HFFc6 (cell line): Measurements from ENCODE around the gene KCNJ16. TPM values are rescaled to one million over a fixed set of nuclear protein-coding genes. Genes with fewer than 3 reads are reported as not detected.

Source experiments
- DNase-seq: peaks from one replicate; pipeline ENCODE4 v3.0.0-alpha.2; 2018
- H3K27ac Mint-ChIP-seq: 2 replicates; pipeline ENCODE4 v1.8.0; 2020; ENCODE audit warnings: mild to moderate bottlenecking, mixed read lengths
- H3K27me3 Mint-ChIP-seq: 2 replicates; pipeline ENCODE4 v1.8.0; 2021; ENCODE audit warnings: mild to moderate bottlenecking, moderate library complexity, mixed read lengths; ENCODE audit not compliant: insufficient read depth
- H3K36me3 Mint-ChIP-seq: 2 replicates; pipeline ENCODE4 v1.8.0; 2021; ENCODE audit warnings: low read depth, mixed read lengths
- H3K4me1 Mint-ChIP-seq: 2 replicates; pipeline ENCODE4 v1.8.0; 2020; ENCODE audit warnings: low read depth, mixed read lengths
- H3K4me3 Mint-ChIP-seq: 2 replicates; pipeline ENCODE4 v1.8.0; 2020; ENCODE audit warnings: mild to moderate bottlenecking, moderate library complexity, mixed read lengths
- H3K9me3 Mint-ChIP-seq: 2 replicates; pipeline ENCODE4 v1.8.0; 2020; ENCODE audit warnings: mild to moderate bottlenecking, mixed read lengths
- total RNA-seq, 6 experiments: library from RNA; stranded (reverse); fragmentation: NEBNext Ultra II Directional; extraction: Animal tissue kit (Norgen Biotek cat#: 25700); gene quantifications; 2 replicates in 1 of 6; 3 replicates in 5 of 6; pipeline ENCODE4 v1.2.3, GENCODE V29; 2021
- TF ChIP-seq, protein P1 (sequence below): fragments of 200-600 bp; sonication (generic); IDR thresholded peaks from 2 replicates; pipeline ENCODE4 v1.5.0; 2021; ENCODE audit warnings: antibody characterized with exemption, mild to moderate bottlenecking

Gene KCNJ16
- total RNA-seq, 6 experiments from 2014 or later: not detected

DNA sequence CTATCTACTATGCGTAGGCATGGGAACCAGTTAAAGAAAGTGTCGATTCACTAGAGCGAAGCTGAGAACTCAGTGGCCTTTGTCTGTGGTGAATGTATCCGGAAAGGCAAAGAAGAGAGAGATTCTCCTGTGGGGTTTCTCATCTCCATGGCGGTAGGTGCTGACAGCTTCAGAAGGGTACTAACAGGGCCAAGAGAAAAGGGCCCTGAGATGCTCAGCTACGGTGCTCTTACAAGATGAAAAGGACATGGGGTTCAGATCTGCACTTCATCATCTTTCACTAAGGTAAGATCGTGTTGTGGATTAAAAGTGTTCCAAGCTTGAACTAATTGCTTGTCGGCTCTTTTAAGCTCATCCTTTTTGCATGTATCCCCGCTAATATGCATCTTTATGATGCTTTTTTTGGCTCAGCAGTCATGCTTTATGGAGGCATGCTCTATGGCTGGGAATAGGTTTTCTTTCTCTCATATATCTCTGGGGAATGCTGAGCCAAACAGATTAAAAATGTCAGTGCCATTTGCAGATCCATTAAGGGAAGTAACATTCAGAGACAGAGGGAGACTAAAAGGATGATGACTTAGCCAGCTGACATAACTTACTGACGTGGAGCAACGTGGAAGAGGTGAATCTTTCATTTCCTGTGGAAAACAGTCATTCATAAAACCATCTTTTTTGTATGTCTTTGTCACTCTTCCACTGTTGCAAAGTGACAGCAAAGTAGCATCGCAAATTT lies 29.9 kb downstream of the KCNJ16 start:
- Mint-ChIP-seq H3K4me3 (no peak overlapping the region), H3K27ac (no peak overlapping the region), H3K36me3 (no peaks in the 10 kb centered on the region), H3K27me3 (peaks cover 3% of the 10 kb centered on the region; the same call in 1 of the 2 replicates), H3K9me3 (no peaks in the 10 kb centered on the region), H3K4me1 (peaks cover 31% of the 10 kb centered on the region)
- TF ChIP-seq, protein P1, sequence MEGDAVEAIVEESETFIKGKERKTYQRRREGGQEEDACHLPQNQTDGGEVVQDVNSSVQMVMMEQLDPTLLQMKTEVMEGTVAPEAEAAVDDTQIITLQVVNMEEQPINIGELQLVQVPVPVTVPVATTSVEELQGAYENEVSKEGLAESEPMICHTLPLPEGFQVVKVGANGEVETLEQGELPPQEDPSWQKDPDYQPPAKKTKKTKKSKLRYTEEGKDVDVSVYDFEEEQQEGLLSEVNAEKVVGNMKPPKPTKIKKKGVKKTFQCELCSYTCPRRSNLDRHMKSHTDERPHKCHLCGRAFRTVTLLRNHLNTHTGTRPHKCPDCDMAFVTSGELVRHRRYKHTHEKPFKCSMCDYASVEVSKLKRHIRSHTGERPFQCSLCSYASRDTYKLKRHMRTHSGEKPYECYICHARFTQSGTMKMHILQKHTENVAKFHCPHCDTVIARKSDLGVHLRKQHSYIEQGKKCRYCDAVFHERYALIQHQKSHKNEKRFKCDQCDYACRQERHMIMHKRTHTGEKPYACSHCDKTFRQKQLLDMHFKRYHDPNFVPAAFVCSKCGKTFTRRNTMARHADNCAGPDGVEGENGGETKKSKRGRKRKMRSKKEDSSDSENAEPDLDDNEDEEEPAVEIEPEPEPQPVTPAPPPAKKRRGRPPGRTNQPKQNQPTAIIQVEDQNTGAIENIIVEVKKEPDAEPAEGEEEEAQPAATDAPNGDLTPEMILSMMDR: no peak
- DNase-seq: no peak

DNA sequence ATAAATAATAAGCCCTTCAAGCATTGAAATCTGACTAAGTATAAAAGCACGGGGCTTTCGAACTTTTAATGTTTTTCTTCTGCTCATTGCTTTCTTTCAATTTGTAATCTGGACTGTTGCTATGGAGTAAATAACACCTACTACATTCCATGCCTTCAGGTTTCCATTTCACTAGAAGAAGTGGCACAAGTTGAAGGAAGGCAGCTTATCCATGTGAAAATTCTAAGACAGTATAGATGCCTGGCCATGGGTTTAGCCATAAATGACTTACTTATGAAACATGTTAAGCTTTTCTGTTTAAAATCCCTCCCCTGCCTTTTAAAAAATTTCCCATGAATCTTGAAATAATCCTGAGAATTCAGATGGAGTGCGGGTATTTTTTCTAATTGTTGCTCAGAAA lies 30.6 kb downstream of the KCNJ16 start:
- no peak overlapping the region for H3K27ac Mint-ChIP-seq
- no peak overlapping the region for H3K4me3 Mint-ChIP-seq
- H3K9me3 Mint-ChIP-seq: no peaks in the 10 kb centered on the region
- TF ChIP-seq, protein P1: no peak
- H3K27me3 Mint-ChIP-seq: peaks cover 7% of the 10 kb centered on the region; the same call in 1 of the 2 replicates
- H3K36me3 Mint-ChIP-seq: no peaks in the 10 kb centered on the region
- no peak for DNase-seq
- peaks cover 31% of the 10 kb centered on the region for H3K4me1 Mint-ChIP-seq

DNA sequence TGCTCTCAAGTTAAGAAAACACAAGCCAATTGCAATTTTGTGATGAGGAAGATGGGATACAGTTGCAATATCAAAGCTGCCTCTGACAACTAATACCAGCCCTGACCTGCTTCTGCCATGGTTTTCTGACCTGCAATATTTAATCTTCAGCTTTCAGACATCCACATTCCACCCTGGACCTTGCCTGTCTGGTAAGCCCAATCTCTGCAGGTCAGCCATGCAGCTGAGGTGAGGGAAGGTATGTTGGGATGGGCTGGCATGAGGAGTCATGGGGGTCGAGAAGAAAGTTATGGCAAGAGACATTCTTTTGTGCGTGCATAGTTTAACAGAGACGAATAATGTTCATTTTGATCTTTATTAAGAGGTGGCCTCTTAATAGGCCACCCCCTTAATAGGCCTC lies 31.5 kb downstream of the KCNJ16 start:
- DNase-seq: no peak
- TF ChIP-seq, protein P1: no peak
- peaks cover 10% of the 10 kb centered on the region for H3K27me3 Mint-ChIP-seq
- peaks cover 29% of the 10 kb centered on the region for H3K4me1 Mint-ChIP-seq
- H3K27ac Mint-ChIP-seq: no peak overlapping the region
- H3K36me3 Mint-ChIP-seq: no peaks in the 10 kb centered on the region
- H3K4me3 Mint-ChIP-seq: no peak overlapping the region
- no peaks in the 10 kb centered on the region for H3K9me3 Mint-ChIP-seq

DNA sequence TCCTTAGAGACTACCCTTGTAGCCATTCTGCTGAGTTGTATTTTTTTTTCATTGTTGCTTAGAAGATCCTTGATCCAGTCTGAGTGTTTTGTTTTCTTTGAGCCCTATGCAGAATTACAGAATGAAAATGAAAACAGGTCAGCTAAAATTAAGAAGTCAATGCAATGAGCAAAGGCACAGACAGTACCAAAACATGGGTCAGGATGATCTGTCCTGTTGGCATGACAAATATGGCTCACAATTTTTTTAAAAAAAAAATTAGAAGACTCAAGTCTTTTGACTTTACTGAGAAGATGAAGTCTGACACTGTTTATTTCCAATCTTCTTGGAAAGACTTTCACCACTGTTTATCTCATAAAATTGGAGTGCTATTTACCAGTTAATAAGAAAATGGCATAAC lies 32.4 kb downstream of the KCNJ16 start:
- DNase-seq: no peak

DNA sequence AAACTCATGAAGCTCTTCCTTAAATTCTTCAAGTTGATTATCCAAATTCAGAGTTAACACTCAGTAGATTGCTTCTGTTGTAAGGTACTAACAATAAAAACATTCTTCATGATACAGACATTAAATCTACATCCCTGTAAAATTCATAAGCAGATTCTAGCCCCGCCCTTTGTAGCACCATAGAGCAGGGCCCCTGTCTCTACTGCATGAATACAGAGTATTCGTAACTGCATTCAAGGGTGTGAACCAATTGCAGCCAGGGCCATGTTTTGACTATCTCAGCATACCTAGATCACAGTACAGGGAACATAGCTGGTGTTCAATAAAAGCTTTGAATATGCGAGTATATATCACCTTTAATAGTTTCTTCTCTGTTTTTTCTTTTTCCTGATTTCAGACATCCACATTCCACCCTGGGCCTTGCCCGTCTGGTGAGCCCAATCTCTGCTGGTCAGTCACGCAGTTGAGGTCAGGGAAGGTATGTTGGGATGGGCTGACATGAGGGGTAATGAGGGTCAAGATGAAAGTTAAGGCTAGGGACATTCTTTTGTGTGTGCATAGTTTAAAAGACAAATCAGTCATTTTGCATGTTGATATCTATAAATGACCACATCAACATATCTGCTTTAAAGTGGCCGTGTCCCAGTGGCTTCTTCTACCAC lies 33.0 kb downstream of the KCNJ16 start:
- TF ChIP-seq, protein P1: no peak
- peaks cover 10% of the 10 kb centered on the region for H3K27me3 Mint-ChIP-seq
- peaks cover 29% of the 10 kb centered on the region for H3K4me1 Mint-ChIP-seq
- H3K27ac Mint-ChIP-seq: no peak overlapping the region
- no peak overlapping the region for H3K4me3 Mint-ChIP-seq
- no peak for DNase-seq
- no peaks in the 10 kb centered on the region for H3K9me3 Mint-ChIP-seq
- H3K36me3 Mint-ChIP-seq: no peaks in the 10 kb centered on the region

More for the DNA sequence above, 32.4 kb downstream of the KCNJ16 start:
- TF ChIP-seq, protein P1: no peak
- no peaks in the 10 kb centered on the region for H3K9me3 Mint-ChIP-seq
- peaks cover 10% of the 10 kb centered on the region for H3K27me3 Mint-ChIP-seq
- no peak overlapping the region for H3K27ac Mint-ChIP-seq
- no peak overlapping the region for H3K4me3 Mint-ChIP-seq
- H3K36me3 Mint-ChIP-seq: no peaks in the 10 kb centered on the region
- peaks cover 29% of the 10 kb centered on the region for H3K4me1 Mint-ChIP-seq
